IMR-90 (cell line): Measurements from ENCODE around the gene NTRK3. TPM values are rescaled to one million over a fixed set of nuclear protein-coding genes. Genes with fewer than 3 reads are reported as not detected.

Source experiments
- ATAC-seq: fragments of 200-7000 bp; cut with Tn5 transposase; 2 replicates; pipeline ENCODE4 v1.9.1; 2020; ENCODE audit warnings: low read depth, mild to moderate bottlenecking, moderate library complexity
- BruUV-seq: library from RNA; stranded (reverse); fragments of 400-500 nt; replicated peaks from 2 replicates; lab custom pipeline; 2021; lab: Mats Ljungman, UMichigan
- CTCF ChIA-PET: fragments of 300-600 bp; formaldehyde crosslinking; extraction: SDS; loops from one replicate; lab custom pipeline; 2021; ENCODE audit warnings: antibody characterized with exemption; lab: Yijun Ruan, JAX
- POLR2A ChIA-PET: fragments of 300-600 bp; sonication (Branson Sonifier 250); formaldehyde crosslinking; loops from one replicate; lab custom pipeline; 2022; ENCODE audit warnings: antibody characterized with exemption; ENCODE audit not compliant: unreplicated experiment; lab: Charles Lee
- DNase-seq: peaks from one replicate; pipeline ENCODE4 v3.0.0; 2013
- H2AFZ ChIP-seq: replicated peaks from 2 replicates; pipeline ENCODE3; 2013; ENCODE audit warnings: low read length, mild to moderate bottlenecking; ENCODE audit not compliant: poor library complexity
- H2AK5ac ChIP-seq: 2 replicates; pipeline ENCODE4 v1.6.1; 2013; ENCODE audit warnings: low read depth, low read length, inconsistent platforms
- H2AK9ac ChIP-seq: replicated peaks from 2 replicates; pipeline ENCODE3; 2013; ENCODE audit warnings: mild to moderate bottlenecking, low read depth, low read length, moderate library complexity; ENCODE audit not compliant: poor library complexity
- H2BK120ac ChIP-seq: 2 replicates; pipeline ENCODE4 v1.6.1; 2013; ENCODE audit warnings: low read depth, low read length, inconsistent platforms
- H2BK15ac ChIP-seq: 3 replicates; pipeline ENCODE4 v1.6.1; 2013; ENCODE audit warnings: low read depth, low read length, inconsistent platforms
- H2BK20ac ChIP-seq: 2 replicates; pipeline ENCODE4 v1.6.1; 2013; ENCODE audit warnings: low read depth, mild to moderate bottlenecking, inconsistent platforms, low read length, moderate library complexity
- H2BK5ac ChIP-seq: 2 replicates; pipeline ENCODE4 v1.6.1; 2013; ENCODE audit warnings: mild to moderate bottlenecking, low read depth, low read length, inconsistent platforms; ENCODE audit not compliant: poor library complexity, severe bottlenecking
- H3K14ac ChIP-seq: replicated peaks from 2 replicates; pipeline ENCODE4 v1.6.1; 2013; ENCODE audit warnings: low read depth, low read length, inconsistent platforms
- H3K18ac ChIP-seq: 2 replicates; pipeline ENCODE4 v1.6.1; 2013; ENCODE audit warnings: low read depth, low read length, control low read depth
- H3K23ac ChIP-seq: 2 replicates; pipeline ENCODE4 v1.6.1; 2013; ENCODE audit warnings: low read depth, low read length, inconsistent platforms
- H3K27ac ChIP-seq: 2 replicates; pipeline ENCODE4 v1.5.1; 2013; ENCODE audit warnings: mild to moderate bottlenecking, control low read depth, low read length; ENCODE audit not compliant: insufficient read depth
- H3K27me3 ChIP-seq: 2 replicates; pipeline ENCODE4 v1.6.1; 2013; ENCODE audit warnings: low read length; ENCODE audit not compliant: control insufficient read depth, insufficient read depth
- H3K36me3 ChIP-seq: 2 replicates; pipeline ENCODE4 v1.6.1; 2013; ENCODE audit warnings: low read length, mixed read lengths; ENCODE audit not compliant: control insufficient read depth, insufficient read depth
- H3K4ac ChIP-seq: 2 replicates; pipeline ENCODE4 v1.6.1; 2013; ENCODE audit warnings: low read depth, low read length, inconsistent platforms
- H3K4me1 ChIP-seq: 2 replicates; pipeline ENCODE4 v1.6.1; 2013; ENCODE audit warnings: low read length, mixed read lengths; ENCODE audit not compliant: control insufficient read depth, insufficient read depth
- H3K4me2 ChIP-seq: 2 replicates; pipeline ENCODE4 v1.6.1; 2013; ENCODE audit warnings: low read depth, mild to moderate bottlenecking, control low read depth, low read length, moderate library complexity
- H3K4me3 ChIP-seq: 2 replicates; pipeline ENCODE4 v1.5.1; 2013; ENCODE audit warnings: low read depth, mild to moderate bottlenecking, control low read depth, low read length, moderate library complexity; ENCODE audit not compliant: insufficient read depth
- H3K56ac ChIP-seq: 2 replicates; pipeline ENCODE4 v1.6.1; 2013; ENCODE audit warnings: low read length, inconsistent platforms; ENCODE audit not compliant: insufficient read depth; ENCODE audit errors: extremely low read depth
- H3K79me1 ChIP-seq, 2 experiments: 2 replicates each; pipeline ENCODE4 v1.6.1; 2013; ENCODE audit warnings: low read length in 2 of 2, inconsistent platforms in 1 of 2, low read depth in 1 of 2
- H3K9ac ChIP-seq: 2 replicates; pipeline ENCODE4 v1.6.1; 2013; ENCODE audit warnings: low read depth, low read length, control low read depth
- H3K9me1 ChIP-seq: 2 replicates; pipeline ENCODE4 v1.6.1; 2013; ENCODE audit warnings: low read length, inconsistent platforms; ENCODE audit not compliant: insufficient read depth
- H3K9me3 ChIP-seq: 2 replicates; pipeline ENCODE4 v1.6.1; 2013; ENCODE audit warnings: low read length; ENCODE audit not compliant: control insufficient read depth, insufficient read depth
- H4K20me1 ChIP-seq: 2 replicates; pipeline ENCODE4 v1.6.1; 2013; ENCODE audit warnings: low read length, inconsistent platforms; ENCODE audit not compliant: insufficient read depth
- H4K5ac ChIP-seq: 2 replicates; pipeline ENCODE4 v1.6.1; 2013; ENCODE audit warnings: mild to moderate bottlenecking, low read depth, low read length, control low read depth
- H4K8ac ChIP-seq, 2 experiments: 2 replicates each; pipeline ENCODE4 v1.6.1; 2013; ENCODE audit warnings: low read depth in 2 of 2, low read length in 2 of 2, control low read depth in 1 of 2, inconsistent platforms in 1 of 2
- H4K91ac ChIP-seq: 2 replicates; pipeline ENCODE4 v1.6.1; 2013; ENCODE audit warnings: low read depth, low read length, inconsistent platforms; ENCODE audit not compliant: insufficient read depth
- BHLHE40 ChIP-seq: fragments of 150-350 bp; IDR thresholded peaks from 2 replicates; pipeline ENCODE4 v1.6.1; 2016; ENCODE audit warnings: mild to moderate bottlenecking, low read depth, low read length
- CEBPB ChIP-seq: IDR thresholded peaks from 2 replicates; pipeline ENCODE4 v1.6.1; 2012; ENCODE audit warnings: low read depth, low read length, improper control_type of control experiment
- CHD1 ChIP-seq: IDR thresholded peaks from 2 replicates; pipeline ENCODE4 v1.6.1; 2012; ENCODE audit warnings: low read depth, low read length, improper control_type of control experiment
- ELK1 ChIP-seq: fragments of 150-350 bp; IDR thresholded peaks from 2 replicates; pipeline ENCODE4 v1.6.1; 2016; ENCODE audit warnings: low read depth, mild to moderate bottlenecking, low read length, moderate library complexity, borderline replicate concordance
- FOS ChIP-seq: fragments of 150-350 bp; IDR thresholded peaks from 2 replicates; pipeline ENCODE4 v1.6.1; 2016; ENCODE audit warnings: low read depth, low read length
- MAFK ChIP-seq: IDR thresholded peaks from 2 replicates; pipeline ENCODE4 v1.6.1; 2012; ENCODE audit warnings: low read depth, low read length, improper control_type of control experiment
- MAZ ChIP-seq: IDR thresholded peaks from 2 replicates; pipeline ENCODE4 v1.6.1; 2012; ENCODE audit warnings: low read depth, mild to moderate bottlenecking, low read length, improper control_type of control experiment, moderate library complexity, borderline replicate concordance
- MXI1 ChIP-seq: IDR thresholded peaks from 2 replicates; pipeline ENCODE4 v1.6.1; 2012; ENCODE audit warnings: low read depth, mild to moderate bottlenecking, low read length, moderate library complexity, borderline replicate concordance
- NFE2L2 ChIP-seq: fragments of 150-350 bp; IDR thresholded peaks from 2 replicates; pipeline ENCODE4 v1.6.1; 2016; ENCODE audit warnings: low read depth, mild to moderate bottlenecking, low read length
- POLR2A ChIP-seq: IDR thresholded peaks from 2 replicates; pipeline ENCODE4 v1.6.1; 2012; ENCODE audit warnings: mild to moderate bottlenecking, low read depth, low read length
- RAD21 ChIP-seq: IDR thresholded peaks from 2 replicates; pipeline ENCODE4 v1.6.1; 2012; ENCODE audit warnings: low read length, improper control_type of control experiment
- RCOR1 ChIP-seq: IDR thresholded peaks from 2 replicates; pipeline ENCODE4 v1.6.1; 2012; ENCODE audit warnings: mild to moderate bottlenecking, low read length, improper control_type of control experiment; ENCODE audit not compliant: insufficient replicate concordance
- RFX5 ChIP-seq: IDR thresholded peaks from 2 replicates; pipeline ENCODE4 v1.8.0; 2012; ENCODE audit warnings: low read depth, mild to moderate bottlenecking, low read length, moderate library complexity
- SMC3 ChIP-seq: fragments of 150-350 bp; IDR thresholded peaks from 2 replicates; pipeline ENCODE4 v1.6.1; 2016; ENCODE audit warnings: low read depth, mild to moderate bottlenecking, antibody characterized with exemption, low read length, moderate library complexity
- WGBS, 2 experiments: methylation state at CpG; one replicate each; pipeline versions ENCODE4 v1.1.5 to v1.1.7; 2013; ENCODE audit warnings: missing lambda C conversion rate in 2 of 2; ENCODE audit not compliant: insufficient read length in 1 of 2; ENCODE audit errors: extremely low coverage in 2 of 2; 5-methylcytosine and 5-hydroxymethylcytosine counted together
- dilution Hi-C: fragments of 300-500 bp; cut with HindIII; formaldehyde crosslinking; loops from one replicate; pipeline ENCODE4 v1.14.3; 2018; ENCODE audit warnings: low sequenced_read_pairs; ENCODE audit not compliant: unreplicated experiment
- in situ Hi-C: fragments of 300-500 bp; cut with MboI; formaldehyde crosslinking; loops from 3 replicates; pipeline ENCODE4 v1.14.3; 2019; ENCODE audit warnings: low sequenced_read_pairs, inconsistent platforms, mixed read lengths
- intact Hi-C: fragments of 100-400 bp; cut with micrococcal nuclease; formaldehyde crosslinking; loops from 2 replicates; pipeline ENCODE4 v1.10.0; 2022
- polyA plus RNA-seq, 3 experiments: library from polyadenylated mRNA; depleted of rRNA; stranded (reverse); fragments of >200 nt; gene quantifications; 2 replicates each; pipeline ENCODE4 v1.2.3, GENCODE V29; 2012; ENCODE audit warnings: low replicate concordance in 1 of 3
- total RNA-seq: library from RNA; depleted of rRNA; stranded (reverse); fragments of >200 nt; gene quantifications from 2 replicates; pipeline ENCODE4 v1.2.3, GENCODE V29; 2012
- TF ChIP-seq, protein P1 (sequence below): conservative IDR thresholded peaks from 2 replicates; pipeline ENCODE4 v1.5.1; 2012; ENCODE audit warnings: mild to moderate bottlenecking, low read depth, low read length, improper control_type of control experiment
- TF ChIP-seq, protein P2 (sequence below): fragments of 150-350 bp; IDR thresholded peaks from 2 replicates; pipeline ENCODE4 v1.6.1; 2017; ENCODE audit warnings: mild to moderate bottlenecking, antibody characterized with exemption, low read length, low read depth

Gene NTRK3
- total and polyA plus RNA-seq, 2 of the 4 experiments (the other 2 are of a cell fraction) = under 0.01 to 0.15 TPM

DNA sequence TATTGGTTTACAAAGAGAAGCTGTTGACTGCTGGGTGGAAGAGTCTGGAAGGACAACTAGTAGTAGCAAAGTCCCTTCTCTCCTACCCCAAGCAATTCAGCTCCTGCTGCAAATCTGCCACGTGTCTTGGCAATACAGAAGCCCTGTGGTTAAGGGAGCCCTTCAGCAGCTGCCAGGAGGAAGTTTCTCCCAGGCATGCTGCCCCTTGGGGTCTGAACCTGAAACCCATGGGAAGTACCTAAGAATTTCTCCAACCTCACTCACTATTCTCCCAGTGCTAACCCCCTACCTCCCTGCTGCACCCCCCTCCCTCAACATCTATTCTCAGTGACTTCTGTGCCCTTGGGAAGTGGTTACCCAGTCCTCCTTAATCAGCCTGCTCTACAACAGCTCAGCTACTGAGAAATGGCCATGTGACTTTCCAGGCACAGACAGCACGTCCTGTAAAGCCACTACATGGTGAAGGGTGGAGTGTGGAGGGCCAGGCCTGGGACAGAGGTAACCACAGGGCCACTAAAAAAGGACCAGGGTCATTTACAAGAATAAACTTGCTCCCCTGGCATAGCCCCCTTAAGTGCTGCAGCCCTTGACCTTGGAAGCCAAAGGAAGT, 316.6 kb downstream of the NTRK3 start:
- Histone ChIP-seq H3K23ac (no peak overlapping the region), H2AFZ (no peak overlapping the region), H4K5ac (no peak overlapping the region), H2BK20ac (no peak overlapping the region), H3K4me3 (no peak overlapping the region), H2AK9ac (no peak overlapping the region), H3K14ac (no peak overlapping the region), H3K36me3 (no peaks in the 10 kb centered on the region), H2BK15ac (no peak overlapping the region), H3K9ac (no peak overlapping the region), H3K18ac (no peak overlapping the region), H2BK120ac (no peak overlapping the region), H3K27me3 (no peaks in the 10 kb centered on the region), H3K4me2 (no peak overlapping the region), H3K79me1 (no peaks in the 10 kb centered on the region), H2BK5ac (no peak overlapping the region), H3K56ac (no peak overlapping the region), H3K9me1 (no peaks in the 10 kb centered on the region), H3K4me1 (no peaks in the 10 kb centered on the region), H3K9me3 (peaks cover 2% of the 10 kb centered on the region; the same call in 1 of the 2 replicates), H4K91ac (no peak overlapping the region), H4K20me1 (no peaks in the 10 kb centered on the region), H3K4ac (no peak overlapping the region), H4K8ac (no peak overlapping the region), H3K27ac (no peak overlapping the region), H2AK5ac (no peak overlapping the region)
- no peak for DNase-seq
- intact Hi-C loops (no loop called here), in situ Hi-C loops (no loop called here), dilution Hi-C loops (no loop called here)
- POLR2A ChIA-PET = no interaction called here
- TF ChIP-seq MAFK (no peak), MXI1 (no peak), RFX5 (no peak), RCOR1 (no peak), FOS (no peak), ELK1 (no peak), RAD21 (no peak), MAZ (no peak), BHLHE40 (no peak), CEBPB (no peak), POLR2A (no peak), CHD1 (no peak), NFE2L2 (no peak), SMC3 (no peak)
- TF ChIP-seq, protein P1, sequence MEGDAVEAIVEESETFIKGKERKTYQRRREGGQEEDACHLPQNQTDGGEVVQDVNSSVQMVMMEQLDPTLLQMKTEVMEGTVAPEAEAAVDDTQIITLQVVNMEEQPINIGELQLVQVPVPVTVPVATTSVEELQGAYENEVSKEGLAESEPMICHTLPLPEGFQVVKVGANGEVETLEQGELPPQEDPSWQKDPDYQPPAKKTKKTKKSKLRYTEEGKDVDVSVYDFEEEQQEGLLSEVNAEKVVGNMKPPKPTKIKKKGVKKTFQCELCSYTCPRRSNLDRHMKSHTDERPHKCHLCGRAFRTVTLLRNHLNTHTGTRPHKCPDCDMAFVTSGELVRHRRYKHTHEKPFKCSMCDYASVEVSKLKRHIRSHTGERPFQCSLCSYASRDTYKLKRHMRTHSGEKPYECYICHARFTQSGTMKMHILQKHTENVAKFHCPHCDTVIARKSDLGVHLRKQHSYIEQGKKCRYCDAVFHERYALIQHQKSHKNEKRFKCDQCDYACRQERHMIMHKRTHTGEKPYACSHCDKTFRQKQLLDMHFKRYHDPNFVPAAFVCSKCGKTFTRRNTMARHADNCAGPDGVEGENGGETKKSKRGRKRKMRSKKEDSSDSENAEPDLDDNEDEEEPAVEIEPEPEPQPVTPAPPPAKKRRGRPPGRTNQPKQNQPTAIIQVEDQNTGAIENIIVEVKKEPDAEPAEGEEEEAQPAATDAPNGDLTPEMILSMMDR = no peak
- TF ChIP-seq, protein P2, sequence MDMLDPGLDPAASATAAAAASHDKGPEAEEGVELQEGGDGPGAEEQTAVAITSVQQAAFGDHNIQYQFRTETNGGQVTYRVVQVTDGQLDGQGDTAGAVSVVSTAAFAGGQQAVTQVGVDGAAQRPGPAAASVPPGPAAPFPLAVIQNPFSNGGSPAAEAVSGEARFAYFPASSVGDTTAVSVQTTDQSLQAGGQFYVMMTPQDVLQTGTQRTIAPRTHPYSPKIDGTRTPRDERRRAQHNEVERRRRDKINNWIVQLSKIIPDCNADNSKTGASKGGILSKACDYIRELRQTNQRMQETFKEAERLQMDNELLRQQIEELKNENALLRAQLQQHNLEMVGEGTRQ = no peak
- CTCF ChIA-PET = no interaction called here
- no peak for ATAC-seq
- no TSS peak for BruUV-seq
- 0% methylated on average over 1 of the region's 2 CpGs; no CpG with 5 or more reads in 1 of the 2 experiments for WGBS, 2 experiments
